HepG2 (cell line): ENCODE data around the gene TOMM40L. TPM values are rescaled to one million over a fixed set of nuclear protein-coding genes. Genes with fewer than 3 reads are reported as not detected.
A peak's percentile ranks its signal among the peaks of the same experiment; 100 is the strongest.

Experiments
- GLI4 ChIP-seq: sonication (generic); formaldehyde crosslinking; IDR thresholded peaks from 2 replicates; pipeline ENCODE4 v1.5.1; 2020; ENCODE audit warnings: missing genetic modification reagents, mild to moderate bottlenecking, moderate library complexity, borderline replicate concordance
- KLF16 ChIP-seq, 2 experiments: sonication (generic) in 1 of 2; formaldehyde crosslinking in 1 of 2; IDR thresholded peaks; 2 replicates each; pipeline versions ENCODE4 v1.6.1 to v1.8.0; 2016 to 2023; ENCODE audit warnings: missing genetic modification reagents in 2 of 2, missing compliant biosample characterization in 1 of 2
- NFIC ChIP-seq: IDR thresholded peaks from 2 replicates; pipeline ENCODE4 v1.6.1; 2012; ENCODE audit warnings: mild to moderate bottlenecking, low read length, inconsistent platforms
- NONO ChIP-seq, 2 experiments: fragments of 450-650 bp in 1 of 2; sonication (generic) in 1 of 2; formaldehyde crosslinking in 1 of 2; IDR thresholded peaks in 1 of 2; conservative IDR thresholded peaks in 1 of 2; 2 replicates each; pipeline versions ENCODE4 v1.6.1 to v1.8.0; 2017 to 2022; ENCODE audit warnings: mild to moderate bottlenecking in 1 of 2, missing genetic modification reagents in 1 of 2, moderate library complexity in 1 of 2
- SRSF9 ChIP-seq: fragments of 200-400 bp; formaldehyde crosslinking; IDR thresholded peaks from 2 replicates; pipeline ENCODE4 v1.6.1; 2018; ENCODE audit warnings: borderline replicate concordance, mild to moderate bottlenecking, low read depth, low read length; ENCODE audit not compliant: insufficient read depth, poor library complexity, severe bottlenecking
- TMF1 ChIP-seq: sonication (generic); formaldehyde crosslinking; IDR thresholded peaks from 2 replicates; pipeline ENCODE4 v1.8.1; 2022; ENCODE audit warnings: low read depth, missing genetic modification reagents
- TP53 ChIP-seq: sonication (generic); formaldehyde crosslinking; conservative IDR thresholded peaks from 2 replicates; pipeline ENCODE4 v1.4.0; 2020; ENCODE audit warnings: missing genetic modification reagents
- ZFP62 ChIP-seq: sonication (generic); formaldehyde crosslinking; IDR thresholded peaks from 2 replicates; pipeline ENCODE4 v1.4.0; 2020; ENCODE audit warnings: missing genetic modification reagents
- ZNF224 ChIP-seq: sonication (generic); formaldehyde crosslinking; IDR thresholded peaks from 2 replicates; pipeline ENCODE4 v1.5.0; 2020; ENCODE audit warnings: mild to moderate bottlenecking, missing genetic modification reagents
- ZNF484 ChIP-seq: sonication (generic); formaldehyde crosslinking; IDR thresholded peaks from 2 replicates; pipeline ENCODE4 v1.5.1; 2020; ENCODE audit warnings: mild to moderate bottlenecking, low read depth, missing genetic modification reagents, borderline replicate concordance
- polyA plus RNA-seq, 8 experiments: library from polyadenylated mRNA; depleted of rRNA in 3 of 8; stranded (reverse) in 7 of 8; unstranded in 1 of 8; fragments of >200 nt; fragmentation: Illumina TruSeq in 4 of 8; extraction: Trizol in 4 of 8; gene quantifications; 2 replicates each; pipeline versions ENCODE4 v1.2.1 to v1.2.3, GENCODE V29; 2011 to 2016; ENCODE audit warnings: low read depth in 4 of 8, missing spikeins in 1 of 8, mixed read lengths in 1 of 8; ENCODE audit not compliant: insufficient read depth in 1 of 8
- total RNA-seq, 5 experiments: library from RNA; depleted of rRNA; stranded (reverse); fragments of >200 nt; fragmentation: Illumina TruSeq; extraction: Trizol; gene quantifications; 2 replicates each; pipeline ENCODE4 v1.2.3, GENCODE V29; 2016; ENCODE audit warnings: low read depth in 1 of 5
- TF ChIP-seq, protein P1 (sequence below): sonication (generic); formaldehyde crosslinking; IDR thresholded peaks from 2 replicates; pipeline ENCODE4 v1.4.0; 2020; ENCODE audit warnings: missing genetic modification reagents, borderline replicate concordance
- TF ChIP-seq, protein P2 (sequence below): sonication (generic); formaldehyde crosslinking; conservative IDR thresholded peaks from 2 replicates; pipeline ENCODE4 v1.4.0; 2020; ENCODE audit warnings: missing genetic modification reagents
- TF ChIP-seq, protein P3 (sequence below), 2 experiments: sonication (generic) in 1 of 2; formaldehyde crosslinking in 1 of 2; IDR thresholded peaks; 2 replicates each; pipeline versions ENCODE4 v1.4.0 to v1.6.1; 2016 to 2020; ENCODE audit warnings: borderline replicate concordance in 1 of 2, low read depth in 1 of 2, mild to moderate bottlenecking in 1 of 2, missing genetic modification reagents in 1 of 2
- TF ChIP-seq, protein P4 (sequence below): IDR thresholded peaks from 2 replicates; pipeline ENCODE4 v1.6.1; 2018; ENCODE audit warnings: missing genetic modification reagents
- TF ChIP-seq, protein P5 (sequence below): sonication (generic); formaldehyde crosslinking; conservative IDR thresholded peaks from 2 replicates; pipeline ENCODE4 v1.4.0; 2020; ENCODE audit warnings: missing genetic modification reagents

TOMM40L gene
- total and polyA plus RNA-seq, 2 of the 13 experiments (the other 11 are each of a cell fraction or from before 2014, with no cell fraction given) = 14.1 to 26.2 TPM

DNA sequence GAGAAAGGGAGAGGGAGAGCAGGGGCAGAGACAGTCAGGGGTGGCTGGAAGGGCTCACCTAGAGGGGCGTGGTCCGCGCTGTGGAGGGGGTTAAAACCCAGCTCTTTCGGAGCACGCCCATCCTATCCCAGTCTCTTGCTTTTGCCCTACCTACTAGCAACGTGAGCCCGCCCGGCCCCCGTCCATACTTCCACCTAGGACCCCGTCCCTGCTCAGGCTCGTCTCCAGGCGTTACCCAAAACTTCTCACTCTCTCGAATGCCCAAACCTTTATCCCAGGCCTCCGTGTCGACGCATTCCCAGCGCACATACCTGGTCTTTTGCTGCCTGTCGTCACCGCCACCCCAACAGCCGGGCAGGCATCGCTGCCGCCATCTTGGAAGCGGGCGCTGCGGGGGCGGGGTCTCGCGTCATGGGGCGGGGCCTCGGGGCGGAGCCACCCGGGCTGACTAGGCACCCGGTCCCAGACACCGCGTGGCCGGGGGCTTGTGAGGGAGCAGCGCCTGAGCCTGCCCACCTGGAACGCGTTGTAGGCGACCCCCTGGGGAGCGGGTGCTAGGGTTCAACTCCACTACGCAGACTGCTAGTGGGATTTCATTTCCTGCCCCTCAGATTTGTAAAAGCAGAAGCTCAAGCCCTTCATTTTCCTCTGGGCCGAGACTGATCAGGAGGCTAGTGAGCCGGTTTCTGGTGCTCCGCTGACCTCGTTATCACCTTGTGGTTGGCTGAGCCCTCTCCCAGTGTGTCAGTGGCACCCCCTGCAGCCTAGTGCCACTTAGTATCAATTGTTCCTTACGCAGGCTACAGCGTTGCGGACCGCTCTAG is 48.5 kb upstream of the TOMM40L start, which contains the start of gene B4GALT3 (continued):
- TF ChIP-seq TP53 (CRISPR knock-in tag) (no peak), ZNF484 (no peak), NONO (IDR thresholded peaks at IDR 0.05) (no peak), NONO (CRISPR knock-in tag; conservative IDR thresholded peaks at IDR 0.05) (peak; percentile 88), ZFP62 (CRISPR knock-in tag) (no peak), KLF16 (CRISPR knock-in tag; IDR thresholded peaks at IDR 0.05) (peak in 1 of 2 experiments; percentile 82; a peak in 1 of 4 replicates), GLI4 (no peak), TMF1 (CRISPR knock-in tag) (no peak), NFIC (no peak), ZNF224 (CRISPR knock-in tag) (0 out of 2 replicates have a peak, but pooled peaks have one; percentile 27), SRSF9 (no peak)
- TF ChIP-seq, protein P1, sequence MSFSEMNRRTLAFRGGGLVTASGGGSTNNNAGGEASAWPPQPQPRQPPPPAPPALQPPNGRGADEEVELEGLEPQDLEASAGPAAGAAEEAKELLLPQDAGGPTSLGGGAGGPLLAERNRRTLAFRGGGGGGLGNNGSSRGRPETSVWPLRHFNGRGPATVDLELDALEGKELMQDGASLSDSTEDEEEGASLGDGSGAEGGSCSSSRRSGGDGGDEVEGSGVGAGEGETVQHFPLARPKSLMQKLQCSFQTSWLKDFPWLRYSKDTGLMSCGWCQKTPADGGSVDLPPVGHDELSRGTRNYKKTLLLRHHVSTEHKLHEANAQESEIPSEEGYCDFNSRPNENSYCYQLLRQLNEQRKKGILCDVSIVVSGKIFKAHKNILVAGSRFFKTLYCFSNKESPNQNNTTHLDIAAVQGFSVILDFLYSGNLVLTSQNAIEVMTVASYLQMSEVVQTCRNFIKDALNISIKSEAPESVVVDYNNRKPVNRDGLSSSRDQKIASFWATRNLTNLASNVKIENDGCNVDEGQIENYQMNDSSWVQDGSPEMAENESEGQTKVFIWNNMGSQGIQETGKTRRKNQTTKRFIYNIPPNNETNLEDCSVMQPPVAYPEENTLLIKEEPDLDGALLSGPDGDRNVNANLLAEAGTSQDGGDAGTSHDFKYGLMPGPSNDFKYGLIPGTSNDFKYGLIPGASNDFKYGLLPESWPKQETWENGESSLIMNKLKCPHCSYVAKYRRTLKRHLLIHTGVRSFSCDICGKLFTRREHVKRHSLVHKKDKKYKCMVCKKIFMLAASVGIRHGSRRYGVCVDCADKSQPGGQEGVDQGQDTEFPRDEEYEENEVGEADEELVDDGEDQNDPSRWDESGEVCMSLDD (CRISPR knock-in tag) = no peak
- TF ChIP-seq, protein P2, sequence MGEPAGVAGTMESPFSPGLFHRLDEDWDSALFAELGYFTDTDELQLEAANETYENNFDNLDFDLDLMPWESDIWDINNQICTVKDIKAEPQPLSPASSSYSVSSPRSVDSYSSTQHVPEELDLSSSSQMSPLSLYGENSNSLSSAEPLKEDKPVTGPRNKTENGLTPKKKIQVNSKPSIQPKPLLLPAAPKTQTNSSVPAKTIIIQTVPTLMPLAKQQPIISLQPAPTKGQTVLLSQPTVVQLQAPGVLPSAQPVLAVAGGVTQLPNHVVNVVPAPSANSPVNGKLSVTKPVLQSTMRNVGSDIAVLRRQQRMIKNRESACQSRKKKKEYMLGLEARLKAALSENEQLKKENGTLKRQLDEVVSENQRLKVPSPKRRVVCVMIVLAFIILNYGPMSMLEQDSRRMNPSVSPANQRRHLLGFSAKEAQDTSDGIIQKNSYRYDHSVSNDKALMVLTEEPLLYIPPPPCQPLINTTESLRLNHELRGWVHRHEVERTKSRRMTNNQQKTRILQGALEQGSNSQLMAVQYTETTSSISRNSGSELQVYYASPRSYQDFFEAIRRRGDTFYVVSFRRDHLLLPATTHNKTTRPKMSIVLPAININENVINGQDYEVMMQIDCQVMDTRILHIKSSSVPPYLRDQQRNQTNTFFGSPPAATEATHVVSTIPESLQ (CRISPR knock-in tag) = peak; percentile 89
- TF ChIP-seq, protein P3, sequence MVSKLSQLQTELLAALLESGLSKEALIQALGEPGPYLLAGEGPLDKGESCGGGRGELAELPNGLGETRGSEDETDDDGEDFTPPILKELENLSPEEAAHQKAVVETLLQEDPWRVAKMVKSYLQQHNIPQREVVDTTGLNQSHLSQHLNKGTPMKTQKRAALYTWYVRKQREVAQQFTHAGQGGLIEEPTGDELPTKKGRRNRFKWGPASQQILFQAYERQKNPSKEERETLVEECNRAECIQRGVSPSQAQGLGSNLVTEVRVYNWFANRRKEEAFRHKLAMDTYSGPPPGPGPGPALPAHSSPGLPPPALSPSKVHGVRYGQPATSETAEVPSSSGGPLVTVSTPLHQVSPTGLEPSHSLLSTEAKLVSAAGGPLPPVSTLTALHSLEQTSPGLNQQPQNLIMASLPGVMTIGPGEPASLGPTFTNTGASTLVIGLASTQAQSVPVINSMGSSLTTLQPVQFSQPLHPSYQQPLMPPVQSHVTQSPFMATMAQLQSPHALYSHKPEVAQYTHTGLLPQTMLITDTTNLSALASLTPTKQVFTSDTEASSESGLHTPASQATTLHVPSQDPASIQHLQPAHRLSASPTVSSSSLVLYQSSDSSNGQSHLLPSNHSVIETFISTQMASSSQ (IDR thresholded peaks at IDR 0.05; ENCODE audit: low read depth) = no peak
- TF ChIP-seq, protein P3 (CRISPR knock-in tag; IDR thresholded peaks at IDR 0.05; ENCODE audit: borderline replicate concordance) = peak; percentile 72; the same call in 1 of the 2 replicates
- TF ChIP-seq, protein P4, sequence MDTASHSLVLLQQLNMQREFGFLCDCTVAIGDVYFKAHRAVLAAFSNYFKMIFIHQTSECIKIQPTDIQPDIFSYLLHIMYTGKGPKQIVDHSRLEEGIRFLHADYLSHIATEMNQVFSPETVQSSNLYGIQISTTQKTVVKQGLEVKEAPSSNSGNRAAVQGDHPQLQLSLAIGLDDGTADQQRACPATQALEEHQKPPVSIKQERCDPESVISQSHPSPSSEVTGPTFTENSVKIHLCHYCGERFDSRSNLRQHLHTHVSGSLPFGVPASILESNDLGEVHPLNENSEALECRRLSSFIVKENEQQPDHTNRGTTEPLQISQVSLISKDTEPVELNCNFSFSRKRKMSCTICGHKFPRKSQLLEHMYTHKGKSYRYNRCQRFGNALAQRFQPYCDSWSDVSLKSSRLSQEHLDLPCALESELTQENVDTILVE (CRISPR knock-in tag) = 0 out of 2 replicates have a peak, but pooled peaks have one; percentile 41
- TF ChIP-seq, protein P5, sequence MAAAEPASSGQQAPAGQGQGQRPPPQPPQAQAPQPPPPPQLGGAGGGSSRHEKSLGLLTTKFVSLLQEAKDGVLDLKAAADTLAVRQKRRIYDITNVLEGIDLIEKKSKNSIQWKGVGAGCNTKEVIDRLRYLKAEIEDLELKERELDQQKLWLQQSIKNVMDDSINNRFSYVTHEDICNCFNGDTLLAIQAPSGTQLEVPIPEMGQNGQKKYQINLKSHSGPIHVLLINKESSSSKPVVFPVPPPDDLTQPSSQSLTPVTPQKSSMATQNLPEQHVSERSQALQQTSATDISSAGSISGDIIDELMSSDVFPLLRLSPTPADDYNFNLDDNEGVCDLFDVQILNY = no peak
